22Rv1 (cell line): Measurements from ENCODE around the gene SMYD3.

ENCODE experiments used
- ZFX ChIP-seq: fragments of 450-650 bp; IDR thresholded peaks from 2 replicates; pipeline ENCODE4 v1.6.1; 2017; ENCODE audit warnings: antibody characterized with exemption, borderline replicate concordance
- TF ChIP-seq, protein P1 (sequence below): fragments of 450-650 bp; IDR thresholded peaks from 2 replicates; pipeline ENCODE4 v1.5.1; 2017; ENCODE audit warnings: mild to moderate bottlenecking

DNA sequence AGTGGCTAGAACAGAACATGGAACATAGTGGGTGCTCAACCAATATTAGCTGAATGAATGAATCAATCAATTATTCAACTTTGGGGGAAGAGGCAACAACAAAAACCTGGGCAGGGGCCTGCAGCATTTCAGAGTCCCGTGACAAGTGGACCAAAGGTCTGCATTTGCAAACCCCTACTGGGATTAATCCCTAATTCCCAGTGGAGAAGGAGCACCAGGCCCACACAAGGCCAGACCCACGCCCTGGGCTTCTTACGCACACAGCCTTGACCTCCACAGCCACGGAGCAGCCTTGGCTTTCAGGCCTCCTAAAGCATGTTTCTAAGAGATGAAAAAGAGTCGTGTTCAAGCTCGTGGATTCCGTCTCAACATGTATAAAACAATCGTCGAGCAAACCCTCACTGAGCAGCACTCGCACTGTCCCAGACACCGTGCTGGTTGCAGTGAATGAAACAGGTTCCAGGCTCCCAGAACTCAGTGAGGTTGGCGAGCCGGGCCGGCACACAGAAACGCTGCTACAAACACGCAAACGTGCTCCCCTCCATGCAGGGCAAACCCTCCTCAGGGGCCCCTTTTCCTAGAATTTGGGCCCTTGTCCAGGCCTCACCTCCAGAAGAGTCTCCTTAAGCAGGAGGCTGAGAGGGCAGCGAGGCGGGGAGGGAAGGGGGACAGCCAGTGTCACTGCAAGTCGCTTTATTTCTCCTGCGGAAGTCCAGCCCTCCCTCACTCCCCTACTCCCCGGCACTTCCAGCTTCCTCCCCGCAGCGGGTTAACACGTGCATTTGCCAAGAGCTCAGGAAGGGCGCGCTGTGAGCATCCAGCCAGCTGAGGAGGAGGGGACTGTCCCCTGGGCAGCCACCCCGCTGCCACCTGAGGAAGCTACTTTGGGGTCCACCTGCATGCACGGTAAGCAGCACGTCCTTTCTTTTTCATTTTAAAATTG is 795.8 kb downstream of the SMYD3 start:
- TF ChIP-seq, protein P1, sequence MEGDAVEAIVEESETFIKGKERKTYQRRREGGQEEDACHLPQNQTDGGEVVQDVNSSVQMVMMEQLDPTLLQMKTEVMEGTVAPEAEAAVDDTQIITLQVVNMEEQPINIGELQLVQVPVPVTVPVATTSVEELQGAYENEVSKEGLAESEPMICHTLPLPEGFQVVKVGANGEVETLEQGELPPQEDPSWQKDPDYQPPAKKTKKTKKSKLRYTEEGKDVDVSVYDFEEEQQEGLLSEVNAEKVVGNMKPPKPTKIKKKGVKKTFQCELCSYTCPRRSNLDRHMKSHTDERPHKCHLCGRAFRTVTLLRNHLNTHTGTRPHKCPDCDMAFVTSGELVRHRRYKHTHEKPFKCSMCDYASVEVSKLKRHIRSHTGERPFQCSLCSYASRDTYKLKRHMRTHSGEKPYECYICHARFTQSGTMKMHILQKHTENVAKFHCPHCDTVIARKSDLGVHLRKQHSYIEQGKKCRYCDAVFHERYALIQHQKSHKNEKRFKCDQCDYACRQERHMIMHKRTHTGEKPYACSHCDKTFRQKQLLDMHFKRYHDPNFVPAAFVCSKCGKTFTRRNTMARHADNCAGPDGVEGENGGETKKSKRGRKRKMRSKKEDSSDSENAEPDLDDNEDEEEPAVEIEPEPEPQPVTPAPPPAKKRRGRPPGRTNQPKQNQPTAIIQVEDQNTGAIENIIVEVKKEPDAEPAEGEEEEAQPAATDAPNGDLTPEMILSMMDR = no peak
- TF ChIP-seq ZFX = no peak
